HG03159 (cell line): ENCODE measurements around the gene AMOTL2.

Source experiments
- ATAC-seq: cut with Tn5 transposase; IDR thresholded peaks from one replicate; pipeline ENCODE4 v1.9.1; 2021; ENCODE audit warnings: mild to moderate bottlenecking, moderate library complexity; ENCODE audit not compliant: unreplicated experiment

Gene AMOTL2

GRCh38 chr3:134337071-134337482 lies 37.2 kb downstream of the AMOTL2 start:
- no peak for ATAC-seq

GRCh38 chr3:134336587-134336986 lies 37.7 kb downstream of the AMOTL2 start:
- ATAC-seq: no peak

DNA sequence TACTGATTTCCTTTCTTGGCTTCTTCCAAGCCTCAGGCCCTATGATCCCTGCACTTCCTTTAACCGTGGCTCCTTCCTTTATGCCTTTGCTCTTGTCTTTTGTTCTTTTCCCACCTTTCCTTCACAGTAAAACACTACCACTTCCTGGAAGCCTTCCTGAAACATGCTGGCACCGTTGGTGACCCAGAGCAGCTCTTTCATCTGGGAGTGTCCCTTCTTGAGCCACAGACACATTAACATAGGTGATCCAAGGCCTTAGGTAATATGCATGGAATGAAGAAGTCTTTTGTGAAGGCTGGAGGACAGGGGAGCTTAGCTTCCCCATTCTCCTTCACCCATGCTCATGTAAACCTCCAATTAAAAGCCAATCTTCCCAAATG lies 39.4 kb downstream of the AMOTL2 start:
- no peak for ATAC-seq

GRCh38 chr3:134334231-134334900 lies 39.9 kb downstream of the AMOTL2 start:
- ATAC-seq: no peak

GRCh38 chr3:134333522-134334181 lies 40.6 kb downstream of the AMOTL2 start:
- ATAC-seq: no peak

DNA sequence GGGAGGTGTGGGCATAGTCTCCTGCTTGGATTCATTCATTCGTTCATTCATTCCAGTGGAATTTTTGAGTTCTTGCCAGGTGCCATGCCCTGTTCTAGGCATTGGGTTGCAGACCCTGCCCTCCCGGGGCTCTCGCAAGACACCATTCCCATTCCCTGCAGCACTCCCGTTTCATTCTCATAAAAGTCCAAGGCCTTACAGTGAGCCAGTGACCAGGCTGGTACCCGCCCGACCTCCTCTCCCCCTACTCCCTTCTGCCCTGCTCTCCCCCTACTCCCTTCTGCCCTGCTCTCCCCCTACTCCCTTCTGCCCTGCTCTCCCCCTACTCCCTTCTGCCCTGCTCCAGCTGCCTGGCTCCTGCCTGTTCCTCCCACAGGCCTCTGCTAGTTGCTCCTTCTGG lies 41.9 kb downstream of the AMOTL2 start:
- ATAC-seq: no peak

- ATAC-seq: no peak
These were observed 42.4 kb downstream of the AMOTL2 start for GRCh38 chr3:134331811-134332199.

GRCh38 chr3:134330883-134331810 lies 43.1 kb downstream of the AMOTL2 start:
- no peak for ATAC-seq

- ATAC-seq: no peak
These were observed 45.4 kb downstream of the AMOTL2 start for GRCh38 chr3:134328846-134329245.

- ATAC-seq: no peak
These were observed 46.1 kb downstream of the AMOTL2 start for GRCh38 chr3:134328147-134328591.

DNA sequence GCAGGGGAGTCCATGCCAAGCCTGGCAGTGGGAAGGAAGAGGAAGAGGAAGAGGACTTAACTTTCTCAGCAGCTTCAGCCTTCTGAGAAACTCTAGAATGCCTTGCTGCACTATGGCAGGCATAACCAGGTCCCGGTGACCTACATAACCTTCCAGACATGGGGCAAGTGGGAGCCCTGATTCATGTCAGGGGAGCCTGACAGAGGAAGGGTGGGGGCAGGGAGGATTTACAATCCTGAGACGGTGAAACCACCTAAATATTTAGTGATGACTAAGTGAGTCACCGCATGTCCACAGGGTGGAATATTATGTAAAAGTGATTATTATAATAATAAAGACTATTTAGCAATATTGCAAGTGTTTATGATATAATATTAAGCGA lies 46.7 kb downstream of the AMOTL2 start:
- ATAC-seq: no peak

- no peak for ATAC-seq
These were observed 47.3 kb downstream of the AMOTL2 start for GRCh38 chr3:134326760-134327593.

- ATAC-seq: no peak
These were observed 48.1 kb downstream of the AMOTL2 start for GRCh38 chr3:134326126-134326525.

DNA sequence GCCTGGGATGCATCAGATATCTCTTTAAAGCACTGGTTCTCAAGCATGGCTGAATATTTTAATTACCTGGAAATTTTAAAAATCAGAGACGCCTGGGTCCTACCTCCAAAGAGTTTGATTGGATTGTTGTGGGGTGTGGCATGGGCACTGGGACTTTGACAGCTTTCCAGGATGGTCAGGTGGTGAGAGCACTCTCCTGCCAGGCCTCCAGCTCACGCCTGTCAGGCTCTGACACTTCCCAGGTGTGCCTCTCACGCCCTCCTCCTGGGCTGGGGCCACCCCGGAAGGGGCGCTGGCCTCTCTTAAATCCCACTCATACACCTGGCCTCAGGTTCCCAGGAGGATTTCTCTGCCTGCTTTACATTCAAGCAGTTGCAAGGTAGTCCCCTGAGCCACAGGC lies 48.5 kb downstream of the AMOTL2 start:
- ATAC-seq: no peak

DNA sequence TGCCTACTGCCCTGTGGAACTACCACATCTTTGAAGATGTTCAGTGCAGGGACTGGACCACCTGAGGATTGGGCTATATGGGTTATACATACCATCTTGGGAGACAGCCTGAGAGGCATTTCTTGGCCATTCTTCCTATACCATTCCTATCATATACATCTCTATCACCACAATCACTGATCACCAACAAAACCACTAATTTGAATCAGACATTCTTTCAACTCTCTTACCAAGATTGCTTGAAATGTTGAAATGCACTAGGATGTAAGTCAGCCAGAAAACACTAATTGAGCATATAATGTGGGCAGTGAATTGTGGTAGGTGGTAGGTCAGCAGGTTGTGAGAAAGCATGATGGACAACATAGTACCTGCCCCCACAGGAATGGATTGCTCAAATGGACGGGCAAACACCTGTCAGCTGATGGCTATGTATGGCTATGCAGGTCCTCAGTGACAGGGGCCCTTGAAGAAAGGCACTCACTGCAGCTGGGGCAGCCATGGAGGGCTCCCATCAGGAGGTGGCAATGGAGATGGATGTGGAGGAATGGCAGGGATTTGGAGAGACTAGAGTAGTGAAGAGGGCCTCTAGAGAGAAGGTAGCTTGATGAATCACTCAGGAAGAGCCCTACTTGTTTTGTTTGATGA lies 49.1 kb downstream of the AMOTL2 start:
- no peak for ATAC-seq

GRCh38 chr3:134323966-134324962 lies 50.0 kb downstream of the AMOTL2 start:
- no peak for ATAC-seq

GRCh38 chr3:134322286-134322685 lies 52.0 kb downstream of the AMOTL2 start:
- no peak for ATAC-seq

- ATAC-seq: no peak
These were observed 53.5 kb downstream of the AMOTL2 start for GRCh38 chr3:134320749-134321148.

DNA sequence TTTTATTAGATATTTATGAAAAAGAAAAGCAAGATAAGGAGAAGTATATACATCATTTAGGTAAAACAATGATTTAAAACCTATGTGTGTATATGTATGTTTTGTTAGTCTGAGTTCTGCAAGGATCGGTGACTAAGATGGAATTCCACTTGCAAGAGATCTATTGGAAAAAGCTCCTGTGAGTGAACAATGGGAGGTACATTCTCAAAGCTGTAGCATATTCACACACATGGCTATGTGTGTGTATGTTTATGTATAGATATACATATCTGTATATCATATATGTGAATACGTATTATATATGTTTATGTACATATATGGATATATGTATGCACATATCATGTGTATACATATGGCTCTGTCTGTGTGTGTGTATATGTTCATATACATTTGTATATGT lies 54.3 kb downstream of the AMOTL2 start:
- ATAC-seq: no peak
